Activated CD8-positive, alpha-beta T cell treated with anti-CD3 and anti-CD28 coated beads, Interleukin-2, amount 10 ng/mL, durations not matched to agents 7 days and 5 days (primary cell): ENCODE results near the gene PIK3CD. TPM values are rescaled to one million over a fixed set of nuclear protein-coding genes. Genes with fewer than 3 reads are reported as not detected.

Experiments used
- ATAC-seq: fragments of 150-1000 bp; cut with Tn5 transposase; one replicate; pipeline ENCODE4 v1.10.0; 2021; ENCODE audit warnings: moderate library complexity
- CTCF ChIA-PET: fragments of 350-600 bp; sonication (Branson Sonifier 250); formaldehyde crosslinking; loops from one replicate; lab custom pipeline; 2021; ENCODE audit warnings: antibody characterized with exemption; lab: Charles Lee
- POLR2A ChIA-PET: fragments of 350-600 bp; sonication (Branson Sonifier 250); formaldehyde crosslinking; loops from one replicate; lab custom pipeline; 2021; ENCODE audit warnings: antibody characterized with exemption; lab: Charles Lee
- DNase-seq: peaks from one replicate; pipeline ENCODE4 v3.0.0-alpha.2; 2020
- H3K27ac Mint-ChIP-seq: one replicate; pipeline ENCODE4 v1.8.0; 2021; ENCODE audit warnings: mild to moderate bottlenecking, mixed read lengths
- H3K27me3 Mint-ChIP-seq: one replicate; pipeline ENCODE4 v1.8.0; 2021; ENCODE audit warnings: low read depth, mixed read lengths
- H3K36me3 Mint-ChIP-seq: one replicate; pipeline ENCODE4 v1.8.0; 2021; ENCODE audit warnings: low read depth, mixed read lengths
- H3K4me1 Mint-ChIP-seq: one replicate; pipeline ENCODE4 v1.8.0; 2021; ENCODE audit warnings: low read depth, mixed read lengths
- H3K4me3 Mint-ChIP-seq: one replicate; pipeline ENCODE4 v1.8.0; 2021; ENCODE audit warnings: mild to moderate bottlenecking, mixed read lengths
- H3K9me3 Mint-ChIP-seq: one replicate; pipeline ENCODE4 v1.8.0; 2022; ENCODE audit warnings: mixed read lengths; ENCODE audit not compliant: insufficient read depth
- total RNA-seq, 2 experiments: library from RNA; stranded (reverse); gene quantifications; one replicate each; pipeline ENCODE4 v1.2.3, GENCODE V29; 2021

PIK3CD gene
- total RNA-seq, 2 experiments from 2014 or later, result 283 to 285 TPM

- Mint-ChIP-seq H3K4me1 (peaks cover 71% of the 10 kb centered on the region), H3K36me3 (peaks cover 67% of the 10 kb centered on the region), H3K27me3 (no peaks in the 10 kb centered on the region), H3K27ac (peak overlapping the region; percentile 81), H3K4me3 (peak overlapping the region; percentile 84), H3K9me3 (no peaks in the 10 kb centered on the region)
- ChIA-PET CTCF (interaction anchor here (1.2 to 7.4 kb wide), 5 partner anchors 25 to 76 kb away, joined by 4 to 72 read pairs (median 24); partner anchors contain the start of gene PIK3CD), POLR2A (interaction anchor here (0.8 to 8.8 kb wide), 4 partner anchors 23 to 62 kb away, joined by 3 to 72 read pairs (median 12); partner anchors contain the start of gene PIK3CD)
- ATAC-seq (no peak), DNase-seq (no peak)
Measured at GRCh38 chr1:9691108-9691445, 39.5 kb downstream of the PIK3CD start.

GRCh38 chr1:9691691-9692090 lies 40.2 kb downstream of the PIK3CD start:
- Mint-ChIP-seq H3K27me3 (no peaks in the 10 kb centered on the region), H3K4me1 (peaks cover 68% of the 10 kb centered on the region), H3K4me3 (peak overlapping the region; percentile 84), H3K9me3 (no peaks in the 10 kb centered on the region), H3K36me3 (peaks cover 67% of the 10 kb centered on the region), H3K27ac (peak overlapping the region; percentile 81)
- ChIA-PET CTCF (interaction anchor here (0.6 to 7.4 kb wide), 7 partner anchors 12 to 76 kb away, joined by 3 to 72 read pairs (median 7); partner anchors contain the start of gene PIK3CD), POLR2A (interaction anchor here (0.8 to 8.8 kb wide), 4 partner anchors 15 to 38 kb away, joined by 3 to 72 read pairs (median 12); partner anchors contain the start of gene PIK3CD)
- ATAC-seq (no peak), DNase-seq (no peak)

- Mint-ChIP-seq H3K4me3 (no peak overlapping the region), H3K36me3 (peaks cover 69% of the 10 kb centered on the region), H3K27me3 (no peaks in the 10 kb centered on the region), H3K27ac (no peak overlapping the region), H3K9me3 (no peaks in the 10 kb centered on the region), H3K4me1 (peaks cover 53% of the 10 kb centered on the region)
- DNase-seq, result no peak
- ChIA-PET CTCF (interaction anchor here (3.0 kb wide), 1 partner anchor 70 kb away, joined by 11 read pairs; no protein-coding TSS in a partner anchor), POLR2A (no interaction called here)
- no peak for ATAC-seq
Measured at GRCh38 chr1:9696793-9697192, 45.3 kb downstream of the PIK3CD start.

- H3K4me3 Mint-ChIP-seq, result no peak overlapping the region
- ChIA-PET POLR2A (no interaction called here), CTCF (no interaction called here)
- H3K36me3 Mint-ChIP-seq, result peaks cover 74% of the 10 kb centered on the region
- peaks cover 62% of the 10 kb centered on the region for H3K4me1 Mint-ChIP-seq
- H3K9me3 Mint-ChIP-seq, result peaks cover 12% of the 10 kb centered on the region
- H3K27ac Mint-ChIP-seq, result peak overlapping the region; percentile 48
- no peaks in the 10 kb centered on the region for H3K27me3 Mint-ChIP-seq
- ATAC-seq (no peak), DNase-seq (no peak)
Measured at GRCh38 chr1:9699361-9699760, 47.8 kb downstream of the PIK3CD start.

GRCh38 chr1:9700340-9700739 lies 48.8 kb downstream of the PIK3CD start:
- H3K36me3 Mint-ChIP-seq, result peaks cover 72% of the 10 kb centered on the region
- no peak overlapping the region for H3K4me3 Mint-ChIP-seq
- DNase-seq (no peak), ATAC-seq (no peak)
- H3K4me1 Mint-ChIP-seq, result peaks cover 63% of the 10 kb centered on the region
- peak overlapping the region; percentile 78 for H3K27ac Mint-ChIP-seq
- ChIA-PET CTCF (no interaction called here), POLR2A (no interaction called here)
- peaks cover 12% of the 10 kb centered on the region for H3K9me3 Mint-ChIP-seq
- no peaks in the 10 kb centered on the region for H3K27me3 Mint-ChIP-seq

- no peak for DNase-seq
- ChIA-PET CTCF (interaction anchor here (3.1 to 4.2 kb wide), 2 partner anchors 15 to 75 kb away, joined by 13 to 22 read pairs; no protein-coding TSS in a partner anchor), POLR2A (interaction anchor here (0.6 to 3.5 kb wide), 3 partner anchors 14 to 73 kb away, joined by 3 to 23 read pairs (median 5); no protein-coding TSS in a partner anchor)
- peaks cover 12% of the 10 kb centered on the region for H3K9me3 Mint-ChIP-seq
- peak overlapping the region; percentile 44 for H3K27ac Mint-ChIP-seq
- H3K4me1 Mint-ChIP-seq, result peaks cover 72% of the 10 kb centered on the region
- no peak overlapping the region for H3K4me3 Mint-ChIP-seq
- H3K36me3 Mint-ChIP-seq, result peaks cover 78% of the 10 kb centered on the region
- ATAC-seq, result no peak
- no peaks in the 10 kb centered on the region for H3K27me3 Mint-ChIP-seq
Measured at GRCh38 chr1:9701665-9702064, 50.1 kb downstream of the PIK3CD start.

- DNase-seq, result no peak
- Mint-ChIP-seq H3K4me1 (peaks cover 80% of the 10 kb centered on the region), H3K27ac (peak overlapping the region; percentile 89), H3K9me3 (peaks cover 12% of the 10 kb centered on the region), H3K4me3 (peak overlapping the region; percentile 1), H3K27me3 (no peaks in the 10 kb centered on the region), H3K36me3 (peaks cover 84% of the 10 kb centered on the region)
- ATAC-seq, result no peak
- ChIA-PET POLR2A (interaction anchor here (1.3 to 3.5 kb wide), 4 partner anchors 8 to 74 kb away, joined by 3 to 23 read pairs (median 5); no protein-coding TSS in a partner anchor), CTCF (interaction anchor here (0.7 to 4.2 kb wide), 5 partner anchors 8 to 76 kb away, joined by 3 to 22 read pairs (median 5); no protein-coding TSS in a partner anchor)
Measured at GRCh38 chr1:9703165-9703509, 51.6 kb downstream of the PIK3CD start.

GRCh38 chr1:9703681-9704080 lies 52.1 kb downstream of the PIK3CD start:
- DNase-seq (no peak), ATAC-seq (no peak)
- peaks cover 12% of the 10 kb centered on the region for H3K9me3 Mint-ChIP-seq
- ChIA-PET CTCF (interaction anchor here (0.6 to 4.2 kb wide), 6 partner anchors 8 to 77 kb away, joined by 3 to 22 read pairs (median 4); no protein-coding TSS in a partner anchor), POLR2A (interaction anchor here (0.8 to 3.5 kb wide), 3 partner anchors 7 to 74 kb away, joined by 5 to 23 read pairs (median 5); no protein-coding TSS in a partner anchor)
- H3K4me3 Mint-ChIP-seq, result peak overlapping the region; percentile 58
- H3K36me3 Mint-ChIP-seq, result peaks cover 79% of the 10 kb centered on the region
- peak overlapping the region; percentile 89 for H3K27ac Mint-ChIP-seq
- H3K27me3 Mint-ChIP-seq, result no peaks in the 10 kb centered on the region
- peaks cover 76% of the 10 kb centered on the region for H3K4me1 Mint-ChIP-seq

- no peak overlapping the region for H3K4me3 Mint-ChIP-seq
- H3K27ac Mint-ChIP-seq, result peak overlapping the region; percentile 80
- ChIA-PET CTCF (interaction anchor here (4.2 kb wide), 1 partner anchor 79 kb away, joined by 22 read pairs; no protein-coding TSS in a partner anchor), POLR2A (interaction anchor here (1.0 to 3.5 kb wide), 2 partner anchors 10 kb away, joined by 3 to 23 read pairs; no protein-coding TSS in a partner anchor)
- peaks cover 78% of the 10 kb centered on the region for H3K4me1 Mint-ChIP-seq
- ATAC-seq (no peak), DNase-seq (no peak)
- peaks cover 76% of the 10 kb centered on the region for H3K36me3 Mint-ChIP-seq
- peaks cover 12% of the 10 kb centered on the region for H3K9me3 Mint-ChIP-seq
- no peaks in the 10 kb centered on the region for H3K27me3 Mint-ChIP-seq
Measured at GRCh38 chr1:9705337-9706093, 54.0 kb downstream of the PIK3CD start.

GRCh38 chr1:9706178-9706577 lies 54.6 kb downstream of the PIK3CD start:
- Mint-ChIP-seq H3K4me3 (no peak overlapping the region), H3K36me3 (peaks cover 76% of the 10 kb centered on the region), H3K27ac (peak overlapping the region; percentile 37), H3K27me3 (no peaks in the 10 kb centered on the region), H3K9me3 (peaks cover 12% of the 10 kb centered on the region), H3K4me1 (peaks cover 78% of the 10 kb centered on the region)
- DNase-seq, result no peak
- ChIA-PET CTCF (interaction anchor here (1.4 kb wide), 1 partner anchor 14 kb away, joined by 3 read pairs; no protein-coding TSS in a partner anchor), POLR2A (interaction anchor here (1.0 kb wide), 1 partner anchor 9 kb away, joined by 3 read pairs; no protein-coding TSS in a partner anchor)
- ATAC-seq, result no peak

GRCh38 chr1:9710037-9710436 lies 58.5 kb downstream of the PIK3CD start:
- ATAC-seq, result no peak
- Mint-ChIP-seq H3K4me3 (no peak overlapping the region), H3K4me1 (peaks cover 78% of the 10 kb centered on the region), H3K36me3 (peaks cover 70% of the 10 kb centered on the region), H3K27ac (peak overlapping the region; percentile 51), H3K9me3 (no peaks in the 10 kb centered on the region), H3K27me3 (no peaks in the 10 kb centered on the region)
- ChIA-PET POLR2A (interaction anchor here (1.9 kb wide), 1 partner anchor 11 kb away, joined by 4 read pairs; no protein-coding TSS in a partner anchor), CTCF (interaction anchor here (1.3 to 1.8 kb wide), 2 partner anchors 12 to 94 kb away, joined by 3 to 5 read pairs; no protein-coding TSS in a partner anchor)
- no peak for DNase-seq
